Head of caudate nucleus (tissue), 42 donors: ENCODE data around the gene PTGFRN.
A peak's percentile ranks its signal among the peaks of the same experiment; 100 is the strongest.

Source experiments
- DNase-seq, 42 donors: peaks; one replicate each; pipeline versions ENCODE4 v3.0.0 to v3.0.0-alpha.2; 2020 to 2021; ENCODE audit warnings: mixed read lengths in 7 of 42
- intact Hi-C: fragments of 100-400 bp; cut with DNase I; formaldehyde crosslinking; loops from one replicate; pipeline ENCODE4 v1.15.0; 2022

Gene PTGFRN

GRCh38 chr1:116911779-116912469 is 2.2 kb downstream of the PTGFRN start:
- peak in 1 of 42 donors; percentile 39 for DNase-seq
- intact Hi-C loops = no loop called here

DNA sequence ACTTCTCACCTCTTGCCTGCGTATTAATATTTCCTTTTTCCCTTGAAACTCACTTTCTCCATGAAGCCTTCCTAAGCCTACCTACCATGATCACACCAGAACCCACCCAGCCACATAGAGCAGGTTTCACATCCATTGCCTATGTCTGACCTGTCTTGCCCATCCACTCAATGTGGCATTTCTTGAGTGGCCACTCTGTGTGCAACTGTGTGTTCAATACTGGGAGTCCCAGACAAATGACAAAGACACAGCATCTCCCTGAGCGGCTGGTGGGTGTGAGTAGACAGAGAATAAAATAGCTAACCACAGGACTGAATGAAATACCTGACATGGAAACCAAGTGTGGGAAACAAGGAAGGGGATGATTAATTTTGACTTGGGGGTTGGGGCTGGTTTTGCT is 3.1 kb downstream of the PTGFRN start:
- peak in 1 of 42 donors; percentile 39 for DNase-seq
- intact Hi-C loops = no loop called here

DNA sequence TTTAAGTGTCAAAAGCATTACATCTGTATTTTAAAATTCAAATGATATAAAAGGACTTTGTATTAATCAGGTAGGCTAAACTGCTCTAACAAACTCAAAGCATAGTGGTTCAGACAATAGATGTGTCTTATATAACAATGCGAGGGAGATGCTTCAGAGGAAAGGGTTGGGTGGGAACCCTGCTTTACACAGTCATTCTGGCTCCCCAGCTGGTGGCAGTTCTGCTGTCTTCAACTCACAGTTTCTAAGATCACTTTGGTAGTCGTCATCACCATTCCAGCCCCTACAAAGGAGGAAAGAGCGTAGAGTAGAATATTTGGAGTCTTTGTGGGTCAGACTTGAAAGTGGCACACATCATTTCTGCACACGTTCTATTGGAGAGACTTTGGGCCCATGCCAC is 4.2 kb downstream of the PTGFRN start:
- intact Hi-C loops = no loop called here

DNA sequence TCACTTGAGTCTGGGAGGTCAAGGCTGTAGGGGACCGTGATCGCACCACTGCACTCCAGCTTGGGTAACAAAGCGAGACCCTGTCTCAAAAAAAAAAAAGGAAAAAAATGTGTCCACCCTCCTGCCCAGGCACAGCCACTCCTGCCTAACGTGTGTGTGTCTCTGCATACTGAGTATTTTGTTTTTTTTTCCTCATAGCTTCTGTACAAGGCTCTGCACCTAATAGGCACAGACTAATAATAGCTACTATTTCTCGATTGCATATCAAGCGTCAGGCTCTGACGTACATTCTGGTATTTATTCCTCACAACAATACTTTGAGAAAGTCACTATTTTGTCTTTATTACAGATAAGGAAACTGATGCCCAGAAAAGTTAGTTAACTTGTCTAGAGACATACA is 5.0 kb downstream of the PTGFRN start:
- intact Hi-C loops = no loop called here

More for the DNA sequence above, 4.2 kb downstream of the PTGFRN start:
- peak in 13 of 42 donors; percentile 18 to 75 (median 44) for DNase-seq

GRCh38 chr1:116915086-116915661 is 5.5 kb downstream of the PTGFRN start:
- peak in 1 of 42 donors; percentile 43 for DNase-seq
- intact Hi-C loops = no loop called here

More for the DNA sequence above, 5.0 kb downstream of the PTGFRN start:
- DNase-seq = no peak

- peak in 1 of 42 donors; percentile 16 for DNase-seq
- intact Hi-C loops = no loop called here
These were observed 6.3 kb downstream of the PTGFRN start for GRCh38 chr1:116916002-116916401.

GRCh38 chr1:116916533-116917445 is 7.1 kb downstream of the PTGFRN start:
- peak in 7 of 42 donors; percentile 15 to 51 (median 45) for DNase-seq
- intact Hi-C loops = no loop called here

DNA sequence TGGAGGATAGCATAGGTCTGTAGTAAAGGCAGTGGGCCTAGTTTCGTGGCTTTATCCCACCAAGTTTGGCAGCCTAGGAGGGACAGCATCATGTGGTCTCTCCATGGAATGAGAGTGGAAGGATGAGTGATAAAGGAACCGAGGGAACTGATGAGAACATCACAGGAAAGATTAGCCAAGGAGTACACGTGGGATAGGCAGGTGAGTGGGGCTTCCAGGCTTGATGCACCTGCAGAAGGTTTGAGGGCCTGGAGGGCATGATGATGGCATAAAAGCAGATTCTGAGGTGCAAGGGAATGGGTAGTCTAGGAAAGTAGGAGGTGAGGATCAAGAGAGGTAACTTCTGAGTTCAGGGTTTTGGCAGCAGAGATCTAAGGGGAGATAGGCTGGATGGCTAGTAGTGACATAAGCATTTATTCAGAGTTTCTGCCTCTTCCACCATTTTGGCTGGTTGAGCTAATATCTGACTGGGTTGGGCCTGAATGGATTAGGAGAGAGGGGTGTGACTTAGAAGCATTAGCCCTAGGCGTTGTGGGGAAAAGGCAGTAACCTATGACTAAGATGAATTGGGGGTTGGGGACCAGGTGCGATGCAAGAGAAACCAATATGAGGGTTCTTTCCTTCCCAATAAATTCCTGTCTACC is 9.1 kb downstream of the PTGFRN start:
- intact Hi-C loops = no loop called here
- peak in 1 of 42 donors; percentile 14 for DNase-seq

DNA sequence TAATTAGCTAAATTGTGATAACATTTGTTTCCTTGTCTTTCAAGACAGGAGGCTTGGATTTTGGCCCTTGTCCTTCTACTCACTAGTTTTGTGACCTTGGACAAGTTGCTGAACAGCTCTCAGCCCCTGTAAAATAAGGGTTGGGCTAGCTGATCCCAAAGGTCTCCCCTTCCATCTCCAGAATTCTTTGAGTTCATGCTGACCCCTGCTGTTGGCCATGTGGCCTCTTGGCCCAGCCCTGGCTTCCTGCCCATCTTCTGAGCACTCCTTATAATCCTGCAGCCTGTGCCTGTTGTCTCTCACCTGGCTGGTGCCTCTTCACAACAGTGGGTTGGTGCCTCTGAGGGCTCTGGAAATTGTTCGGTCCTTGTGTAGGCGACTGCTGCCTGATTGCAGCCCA is 10.1 kb downstream of the PTGFRN start:
- intact Hi-C loops = no loop called here

GRCh38 chr1:116920211-116920610 is 10.5 kb downstream of the PTGFRN start:
- intact Hi-C loops = no loop called here
- DNase-seq = peak in 2 of 42 donors; percentile 30 to 38

More for the DNA sequence above, 10.1 kb downstream of the PTGFRN start:
- peak in 1 of 42 donors; percentile 36 for DNase-seq

- DNase-seq = no peak
- intact Hi-C loops = no loop called here
These were observed 11.7 kb downstream of the PTGFRN start for GRCh38 chr1:116921301-116921885.

GRCh38 chr1:116921937-116922336 is 12.2 kb downstream of the PTGFRN start:
- DNase-seq = no peak
- intact Hi-C loops = no loop called here

GRCh38 chr1:116923421-116923820 is 13.7 kb downstream of the PTGFRN start:
- DNase-seq = peak in 4 of 42 donors; percentile 29 to 66 (median 31)
- intact Hi-C loops = no loop called here

DNA sequence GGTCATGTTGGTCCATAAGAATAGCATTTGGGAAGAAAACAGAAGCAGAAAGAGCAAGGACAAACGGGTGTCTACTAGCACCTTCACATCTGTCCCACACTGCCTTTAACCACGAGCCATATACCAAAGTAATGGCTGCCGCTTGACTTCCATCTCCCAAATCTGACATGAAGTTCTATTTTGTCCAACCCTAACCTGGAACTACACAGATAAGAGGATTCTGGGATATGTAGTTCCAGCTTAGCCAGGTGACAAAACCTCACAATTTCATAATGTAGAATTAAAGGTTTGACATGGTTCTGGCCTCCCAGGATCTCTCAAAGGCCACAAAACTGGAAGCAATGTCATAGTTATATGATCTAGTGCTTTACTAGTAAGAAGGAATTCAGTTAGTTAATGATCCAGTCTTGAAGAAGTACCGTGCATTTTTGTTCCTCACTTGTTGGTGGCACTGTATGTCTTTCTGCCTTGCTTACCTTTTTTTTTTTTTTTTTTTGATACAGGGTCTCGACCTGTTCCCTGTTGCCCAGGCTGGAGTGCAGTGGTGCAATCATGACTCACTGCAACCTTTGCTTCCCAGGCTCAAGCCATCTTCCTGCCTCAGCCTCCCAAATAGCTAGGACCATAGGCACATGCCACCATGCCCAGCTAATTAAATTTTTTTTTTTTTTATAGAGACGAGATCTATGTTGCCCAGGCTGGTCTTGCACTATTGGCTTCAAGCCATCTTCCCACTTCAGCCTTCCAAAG is 17.5 kb downstream of the PTGFRN start:
- DNase-seq = no peak
- intact Hi-C loops = no loop called here

DNA sequence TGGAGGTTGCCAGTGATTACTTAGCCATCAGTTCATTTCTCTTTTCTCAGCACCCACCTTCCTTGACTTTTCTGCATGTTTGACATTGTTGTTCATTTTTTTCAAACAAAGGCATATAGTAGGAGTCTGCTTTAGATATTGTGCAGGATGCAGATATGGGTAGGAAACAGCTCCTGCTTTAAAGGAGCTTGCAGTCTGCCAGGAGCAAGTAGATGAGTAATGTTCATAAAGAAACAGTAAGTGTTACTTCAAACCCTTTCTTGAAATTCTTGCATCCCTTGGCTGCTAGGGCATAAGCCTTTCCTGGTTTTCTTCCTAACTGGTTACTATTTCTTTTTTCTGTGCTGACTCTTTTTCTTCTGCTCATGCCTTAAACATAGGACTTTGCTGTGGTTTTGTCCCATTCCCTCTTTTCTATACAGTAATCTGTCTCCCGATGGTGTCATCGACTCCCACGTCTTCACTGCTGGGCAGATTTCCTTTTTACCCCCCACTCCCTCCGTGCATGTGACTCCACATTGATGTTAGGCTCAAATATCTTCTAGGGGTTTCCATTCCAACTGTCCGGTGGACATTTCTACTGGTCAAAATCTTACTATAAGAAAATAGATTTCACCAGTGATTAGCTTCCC is 20.4 kb downstream of the PTGFRN start:
- intact Hi-C loops = no loop called here
- DNase-seq = peak in 1 of 42 donors; percentile 35

- intact Hi-C loops = no loop called here
- no peak for DNase-seq
These were observed 21.6 kb downstream of the PTGFRN start for GRCh38 chr1:116931016-116931918.
